HG03469 (cell line): Measurements from ENCODE around the gene ZNF76.

Experiments used
- ATAC-seq: cut with Tn5 transposase; IDR thresholded peaks from one replicate; pipeline ENCODE4 v1.9.1; 2021; ENCODE audit warnings: mild to moderate bottlenecking, moderate library complexity, moderate number of reproducible peaks; ENCODE audit not compliant: unreplicated experiment

Gene ZNF76

DNA sequence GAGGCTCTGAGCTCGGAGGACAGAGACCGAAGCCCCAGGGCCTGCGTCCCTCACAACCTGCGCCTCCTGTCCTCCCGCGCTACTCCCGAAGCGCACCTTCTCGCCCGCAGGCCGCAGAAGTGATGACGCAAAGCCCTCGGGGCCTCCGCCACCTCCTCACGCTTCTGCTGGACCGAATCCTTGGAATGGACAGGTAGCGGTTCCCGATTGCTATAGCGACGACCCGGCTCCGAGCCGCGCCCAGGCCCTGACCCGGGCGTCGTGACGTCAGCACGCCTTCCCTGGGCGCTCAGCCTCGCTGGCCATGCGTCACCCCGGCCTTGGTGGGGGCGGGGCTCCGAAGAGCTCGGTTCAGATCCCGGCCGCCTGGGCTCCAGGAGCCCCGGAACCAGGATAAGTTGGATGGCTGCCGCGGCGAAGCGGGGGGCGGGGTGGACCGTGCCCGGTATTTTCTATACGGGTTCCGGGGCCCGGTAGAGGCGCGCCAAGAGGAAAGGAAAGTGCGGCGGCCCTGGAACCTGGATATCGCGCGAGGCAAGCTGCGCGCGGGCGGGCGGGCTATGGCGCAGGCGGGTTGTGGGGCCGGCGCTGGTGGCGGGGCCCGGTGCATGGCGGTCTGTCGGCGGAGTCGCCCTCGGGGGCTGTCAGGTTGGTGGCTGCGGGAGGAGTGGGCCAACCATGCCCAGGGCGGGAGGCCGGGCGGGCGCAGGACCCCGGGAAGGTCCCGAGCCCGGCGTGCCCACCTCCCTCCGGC lies at the start of gene ZNF76:
Gene ZNF76, plus strand, starts transcription at position 542 of the 754 bp plus-strand sequence. CDS start 21,417 bp downstream, outside the sequence.
- ATAC-seq, result peak; percentile 72

DNA sequence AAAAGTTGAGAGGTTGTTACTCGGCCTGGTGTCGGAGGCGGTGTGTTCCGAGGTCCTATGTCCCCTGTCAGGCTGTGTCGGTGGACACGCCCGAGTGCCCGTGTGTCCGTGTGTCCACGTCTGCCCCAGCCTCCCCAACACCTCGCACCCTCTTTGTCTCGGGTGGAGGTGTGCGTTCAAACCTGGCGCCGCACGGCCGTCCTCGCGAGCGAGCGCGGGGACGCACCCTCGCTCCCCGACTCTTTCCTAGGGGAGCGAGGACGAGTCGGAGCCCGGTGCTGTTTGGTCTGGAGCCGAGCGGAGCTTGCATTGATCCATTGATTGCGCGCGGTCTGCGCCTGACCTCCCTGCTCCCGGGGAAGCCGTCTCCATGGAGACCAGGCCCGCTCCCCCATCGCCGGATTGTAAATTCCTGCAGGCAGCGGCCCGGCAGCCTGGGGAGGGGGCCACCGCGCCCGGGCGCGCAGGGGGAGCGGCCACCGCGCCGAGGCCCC lies 46.2 kb upstream of the ZNF76 start:
- ATAC-seq, result no peak

DNA sequence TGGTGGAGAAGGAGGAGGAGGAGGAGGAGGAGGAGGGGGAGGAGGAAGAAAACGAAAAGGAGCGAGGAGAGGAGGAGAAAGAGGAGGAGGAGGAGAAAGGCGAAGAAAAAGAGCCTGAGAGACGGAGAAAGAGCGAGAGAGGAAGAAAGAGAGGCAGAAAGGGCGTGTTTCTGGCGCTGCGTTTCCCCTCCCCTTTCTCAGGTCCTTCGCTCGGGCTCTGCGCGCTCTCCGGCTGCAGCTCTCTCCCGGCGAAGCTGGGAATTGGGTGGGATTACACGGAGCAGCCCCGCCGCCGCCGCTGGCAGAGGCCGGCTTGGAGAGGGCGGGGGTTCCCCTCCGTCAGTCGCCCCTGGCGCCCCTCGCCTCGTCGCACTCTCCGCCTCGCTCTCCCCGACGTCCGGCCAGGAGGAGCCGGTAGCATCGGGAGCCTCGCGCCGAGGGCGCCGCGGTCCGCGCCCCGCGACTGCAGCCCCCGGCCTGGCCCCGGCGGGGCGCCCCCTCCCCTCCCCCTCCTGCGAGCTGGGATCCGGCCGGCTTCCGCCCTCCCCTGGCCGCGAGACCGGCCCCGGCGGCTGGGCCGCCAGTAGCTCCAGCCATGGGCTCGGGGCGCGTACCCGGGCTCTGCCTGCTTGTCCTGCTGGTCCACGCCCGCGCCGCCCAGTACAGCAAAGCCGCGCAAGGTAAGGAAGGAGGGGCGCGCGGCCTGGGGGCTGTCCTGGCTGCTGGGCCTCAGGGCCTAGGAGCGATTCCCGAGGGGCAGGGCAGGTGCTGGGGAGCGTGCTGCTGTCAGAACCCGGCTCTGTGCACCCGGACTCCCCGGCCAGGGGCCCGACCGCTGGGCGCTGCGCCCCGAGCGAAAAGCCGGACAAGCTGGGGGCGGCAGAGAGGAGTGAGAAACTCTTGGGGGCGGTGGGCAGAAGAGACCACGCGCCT lies 45.4 kb upstream of the ZNF76 start, which contains the start of gene SCUBE3:
Gene SCUBE3, plus strand, starts transcription at position 133 of the 933 bp plus-strand sequence. Its CDS starts 463 bp downstream, at position 596.
- no peak for ATAC-seq

DNA sequence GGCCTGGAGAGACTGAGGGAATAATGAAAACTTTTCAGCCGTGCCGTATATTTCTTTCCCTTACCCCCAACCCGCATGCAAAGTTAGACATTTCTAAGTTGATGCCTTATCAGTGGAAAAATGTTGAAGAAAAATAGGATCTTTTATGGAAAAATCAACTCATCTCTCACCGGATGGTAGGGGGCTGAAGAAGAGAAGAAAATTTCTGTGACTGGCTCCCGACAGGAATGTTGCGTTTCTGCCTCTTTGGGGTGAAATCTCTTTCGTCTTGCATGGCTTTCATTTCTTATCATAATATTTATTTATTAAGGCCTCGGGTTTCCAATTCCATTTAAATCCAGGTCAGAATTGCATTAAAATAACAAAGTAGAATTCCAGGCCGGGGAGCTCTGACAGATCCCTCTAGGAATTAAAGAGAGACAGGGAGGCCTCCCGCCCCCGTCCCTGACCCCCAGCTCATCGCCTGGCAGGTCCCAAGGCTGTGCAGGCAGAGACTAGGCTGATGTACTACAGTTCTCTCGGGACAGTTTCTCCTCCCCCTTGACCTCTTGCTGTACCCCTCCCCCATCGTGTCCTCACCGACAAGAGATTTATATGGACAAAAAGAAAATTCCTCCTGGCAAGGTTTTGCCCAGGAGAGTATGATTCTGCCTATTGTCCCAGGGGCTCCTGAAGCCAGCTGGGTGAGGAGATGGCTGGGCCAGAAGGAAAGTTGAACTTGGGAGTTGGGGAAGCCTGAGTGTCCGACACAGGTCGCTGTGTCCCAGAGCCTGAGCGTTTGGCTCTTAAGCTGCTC lies 44.5 kb upstream of the ZNF76 start:
- ATAC-seq, result no peak

DNA sequence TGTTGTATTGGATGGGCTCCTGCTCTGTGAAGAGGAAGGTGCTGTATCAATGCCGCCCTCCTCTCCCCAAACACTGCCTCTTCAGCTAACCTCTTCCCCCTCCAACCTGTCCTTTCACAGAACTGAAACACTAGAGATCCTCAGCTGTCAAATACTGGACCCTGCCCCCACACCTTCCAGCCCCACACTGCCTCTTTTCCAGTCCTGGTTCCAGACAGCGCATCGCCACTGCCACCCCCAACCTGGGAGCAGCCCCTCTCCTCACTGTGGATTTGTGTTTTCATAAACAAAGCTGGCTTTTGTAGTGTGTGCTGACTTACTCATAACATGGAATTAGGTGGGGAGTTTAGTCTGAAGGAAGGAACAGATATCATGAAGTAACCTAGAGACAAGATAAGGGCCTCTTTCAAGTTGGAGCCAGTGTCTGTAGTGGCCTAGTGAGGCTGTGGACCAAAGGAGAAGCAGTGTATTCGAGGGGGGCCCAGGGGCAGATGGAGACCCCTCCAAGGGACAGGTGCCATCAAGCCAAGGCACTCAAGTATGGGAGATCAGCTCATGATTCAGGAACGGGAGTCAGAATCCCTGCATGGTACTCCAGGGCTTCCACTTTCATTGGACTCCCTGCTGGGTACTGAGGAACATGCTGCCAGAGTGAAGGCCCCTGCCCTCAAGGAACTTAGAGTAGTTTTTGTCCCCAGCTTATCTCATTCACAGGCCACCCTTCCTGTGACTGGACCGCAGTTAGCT lies 43.7 kb upstream of the ZNF76 start:
- ATAC-seq, result no peak

DNA sequence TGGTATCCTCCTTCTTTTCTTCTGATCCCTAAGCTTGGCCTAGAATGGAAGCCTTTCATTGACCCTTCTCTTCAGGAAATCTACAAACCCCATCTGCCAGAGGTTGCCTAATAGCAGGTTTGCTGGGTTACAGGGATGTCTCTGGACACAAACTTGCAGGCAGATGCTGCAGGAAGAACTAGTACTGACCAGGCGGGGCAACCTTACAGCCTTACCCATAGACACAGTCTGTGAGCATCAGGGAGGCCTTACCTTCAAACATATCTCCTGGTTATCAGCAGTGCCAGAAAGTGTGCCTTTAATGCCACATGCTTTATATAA lies 43.2 kb upstream of the ZNF76 start:
- no peak for ATAC-seq

DNA sequence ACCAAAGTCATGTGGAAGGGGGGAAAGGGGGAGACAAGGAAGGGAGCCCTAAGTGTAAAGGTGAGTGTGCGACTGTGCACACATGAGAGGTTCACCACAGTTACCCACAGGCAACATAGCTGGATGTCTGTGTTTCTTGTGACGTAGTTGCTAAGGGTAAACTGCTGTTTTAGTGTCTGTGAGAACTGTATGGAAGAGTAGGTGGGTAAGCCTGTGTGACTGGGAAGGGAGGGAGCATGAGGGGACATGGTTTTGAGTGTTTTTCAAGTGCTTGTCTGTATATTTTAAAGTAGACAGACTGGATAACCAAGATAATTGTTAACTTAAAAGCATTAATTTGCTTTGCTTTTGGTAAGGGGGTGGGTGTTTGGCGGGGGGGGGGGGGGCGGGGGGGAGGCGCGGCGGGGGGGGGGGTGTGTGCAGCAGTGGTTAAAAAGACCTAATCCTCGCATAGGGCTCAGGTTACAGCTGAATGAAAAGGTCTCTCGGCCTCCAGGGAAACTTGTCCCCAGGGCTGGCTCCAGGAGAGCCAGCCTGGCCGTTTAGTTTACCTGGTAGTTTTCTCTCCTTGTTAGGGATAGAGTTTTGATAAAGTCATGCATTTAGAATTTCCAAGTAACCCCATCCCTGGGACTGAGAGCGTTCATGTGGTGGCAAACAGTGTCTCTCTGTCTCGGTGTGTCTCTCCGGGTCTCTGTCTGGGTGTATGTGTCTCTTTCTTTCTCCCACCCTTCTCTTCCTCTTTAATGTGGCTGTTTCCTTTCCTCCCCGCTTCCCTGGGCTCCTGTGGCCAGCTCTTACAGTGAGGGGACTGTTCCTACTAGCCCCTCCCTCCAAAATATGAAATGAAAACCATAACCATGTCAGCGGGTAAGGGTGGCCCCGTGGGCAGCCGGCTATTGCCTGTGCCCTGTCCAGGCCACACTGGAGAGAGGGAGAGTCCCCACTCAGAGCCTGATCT lies 42.4 kb upstream of the ZNF76 start:
- ATAC-seq, result no peak

DNA sequence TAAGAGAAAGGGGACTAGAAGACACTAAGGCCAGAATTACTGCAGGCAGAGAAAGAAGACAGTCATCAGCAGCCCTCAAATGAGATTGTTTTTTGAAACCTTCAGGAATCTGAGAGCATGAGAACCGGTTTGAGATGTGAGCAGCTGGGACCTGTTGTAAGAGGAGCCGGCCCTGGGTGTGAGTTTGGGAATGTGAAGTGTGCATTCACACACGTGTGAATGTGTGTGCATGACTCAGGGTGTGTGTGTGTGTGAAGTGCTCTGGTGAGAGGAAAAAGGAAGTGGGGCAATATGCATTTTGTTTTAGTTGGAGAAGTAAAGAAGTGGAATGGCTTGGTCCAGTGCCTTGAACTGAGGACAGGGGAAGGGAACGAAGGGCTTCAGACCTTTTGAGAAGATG lies 41.5 kb upstream of the ZNF76 start:
- no peak for ATAC-seq

DNA sequence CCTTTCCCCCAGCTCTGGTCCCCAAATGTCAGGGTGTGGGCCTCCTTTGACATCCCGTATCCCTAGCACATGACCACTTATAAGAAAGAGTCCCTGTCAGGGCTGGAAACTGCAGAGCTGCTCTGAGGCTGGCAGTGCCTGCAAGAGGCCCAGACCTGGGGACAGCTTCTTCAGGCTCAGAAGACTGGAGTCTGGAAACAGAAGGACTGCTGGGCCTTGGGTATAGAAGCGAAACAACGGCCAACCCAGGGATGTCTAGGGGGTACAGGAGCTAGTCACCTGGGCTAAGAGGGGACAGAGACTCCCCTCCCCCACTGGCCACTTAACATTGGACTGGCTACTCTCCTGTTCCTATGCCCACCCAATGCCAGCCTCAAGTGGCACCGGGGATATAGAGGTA lies 41.1 kb upstream of the ZNF76 start:
- ATAC-seq, result no peak

DNA sequence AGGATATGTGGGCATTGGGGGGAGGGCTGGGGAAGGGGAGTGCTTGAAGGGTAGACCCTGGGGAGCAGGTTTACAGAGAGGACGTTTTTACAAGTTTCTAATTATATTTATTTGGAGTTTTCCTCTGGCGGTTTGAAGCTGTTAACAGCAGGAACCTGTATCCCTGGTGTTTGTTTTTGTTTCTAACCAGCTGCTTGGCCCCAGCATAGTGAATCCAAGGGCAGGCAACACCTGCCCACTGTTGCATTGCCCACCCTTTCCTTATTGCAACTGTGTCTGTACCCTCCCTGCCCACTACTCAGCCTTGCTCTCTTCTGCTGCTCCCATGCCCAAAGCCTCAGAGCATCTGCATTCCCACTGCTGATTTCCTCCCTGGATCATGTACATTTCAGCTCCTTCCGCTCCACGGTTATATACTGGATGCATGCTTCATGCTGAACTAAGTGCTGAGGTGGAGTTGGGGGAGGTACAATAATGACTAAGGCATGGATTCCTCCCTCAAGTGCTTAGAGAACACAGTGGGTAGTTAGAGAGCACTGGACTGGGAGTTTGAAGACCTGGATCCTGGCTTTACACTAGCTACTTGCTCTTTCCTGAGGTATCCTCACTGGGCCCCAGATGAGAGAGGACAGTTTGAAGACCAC lies 39.7 kb upstream of the ZNF76 start:
- ATAC-seq, result no peak

- no peak for ATAC-seq
Observed at GRCh38 chr6:35220711-35221110, 38.8 kb upstream of the ZNF76 start.

DNA sequence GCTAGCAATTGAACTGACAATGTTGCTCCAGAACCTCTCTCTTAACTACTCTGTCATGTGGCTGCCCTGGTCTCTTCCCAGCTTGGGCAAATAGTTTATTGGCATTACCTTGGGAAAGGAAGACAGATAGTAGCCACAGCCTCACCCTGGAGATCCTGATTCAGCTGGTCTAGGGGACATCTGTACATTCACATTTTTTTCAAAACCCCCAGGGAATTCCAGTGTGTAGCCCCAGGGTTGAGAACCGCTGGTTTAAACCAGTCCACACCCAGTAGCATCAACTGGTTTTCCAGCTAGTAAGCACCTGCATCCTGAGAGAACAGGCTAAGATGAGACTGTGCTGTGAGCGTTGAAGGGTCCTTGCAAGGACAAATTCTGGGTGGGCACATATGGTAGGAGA lies 36.1 kb upstream of the ZNF76 start:
- no peak for ATAC-seq

- no peak for ATAC-seq
Observed at GRCh38 chr6:35224720-35225119, 34.8 kb upstream of the ZNF76 start.

DNA sequence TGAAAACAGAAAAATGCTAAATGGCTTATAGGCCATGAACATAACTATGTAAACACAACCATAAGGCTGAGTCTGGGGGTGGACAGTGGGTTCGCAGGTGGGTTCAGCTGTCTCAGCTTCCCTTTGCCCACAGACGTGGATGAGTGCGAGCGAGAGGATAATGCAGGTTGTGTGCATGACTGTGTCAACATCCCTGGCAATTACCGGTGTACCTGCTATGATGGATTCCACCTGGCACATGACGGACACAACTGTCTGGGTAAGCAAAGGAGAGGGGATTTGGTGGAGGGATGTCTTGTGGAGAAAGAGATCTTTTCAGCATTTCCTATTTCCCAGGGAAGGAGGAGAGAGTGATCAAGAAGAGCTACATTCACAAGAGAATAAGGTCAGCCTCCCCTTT lies 31.1 kb upstream of the ZNF76 start:
- no peak for ATAC-seq

GRCh38 chr6:35229304-35229703 lies 30.2 kb upstream of the ZNF76 start:
- ATAC-seq, result no peak

- ATAC-seq, result no peak
Observed at GRCh38 chr6:35230498-35230897, 29.0 kb upstream of the ZNF76 start.

- ATAC-seq, result no peak
Observed at GRCh38 chr6:35230950-35231349, 28.6 kb upstream of the ZNF76 start.

GRCh38 chr6:35231563-35231962 lies 28.0 kb upstream of the ZNF76 start:
- no peak for ATAC-seq

DNA sequence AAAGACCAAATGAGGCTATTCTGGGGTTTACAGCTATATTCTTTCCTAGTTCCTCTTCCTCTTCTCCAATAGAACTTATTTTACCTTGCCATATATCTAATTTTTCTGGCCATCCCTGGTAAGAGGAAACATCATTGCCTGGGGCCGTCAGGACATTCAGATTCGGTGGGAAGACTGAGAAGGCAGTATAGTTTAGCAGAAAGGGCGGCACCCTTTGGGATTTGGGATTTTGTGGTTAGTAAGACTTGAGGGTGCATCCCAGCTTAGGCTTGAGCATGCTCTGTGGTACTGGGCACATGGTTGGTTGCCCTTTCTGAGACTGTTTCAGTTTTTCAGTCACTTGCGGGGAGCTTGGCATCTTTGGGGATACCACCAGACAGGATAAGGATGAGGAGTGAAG lies 24.6 kb upstream of the ZNF76 start:
- no peak for ATAC-seq
